HCT116 (cell line): ENCODE results near the gene MAGEA4. TPM values are rescaled to one million over a fixed set of nuclear protein-coding genes. Genes with fewer than 3 reads are reported as not detected.

ENCODE experiments used
- ATAC-seq: fragments of 200-7000 bp; cut with Tn5 transposase; 2 replicates; pipeline ENCODE4 v1.9.1; 2020; ENCODE audit warnings: mild to moderate bottlenecking, moderate library complexity
- BruUV-seq: library from RNA; stranded (reverse); fragments of 400-500 nt; replicated peaks from 2 replicates; lab custom pipeline; 2021; lab: Mats Ljungman, UMichigan
- CTCF ChIA-PET: fragments of 300-600 bp; sonication (Branson Sonifier 250); formaldehyde crosslinking; loops from one replicate; lab custom pipeline; 2021; ENCODE audit warnings: antibody characterized with exemption; lab: Charles Lee
- POLR2A ChIA-PET: fragments of 300-600, 350-600 bp; sonication (Branson Sonifier 250); formaldehyde crosslinking; loops from one replicate; lab custom pipeline; 2021; ENCODE audit warnings: antibody characterized with exemption; lab: Charles Lee
- RAD21 ChIA-PET, 2 experiments: fragments of 300-600 bp; sonication (Branson Sonifier 250); formaldehyde crosslinking; loops; one replicate each; lab custom pipeline; 2023; ENCODE audit warnings: low total read pairs in 2 of 2; ENCODE audit not compliant: uncharacterized antibody in 2 of 2, unreplicated experiment in 2 of 2, low non-redundant PET in 1 of 2; lab: Charles Lee
- DNase-seq: peaks from one replicate; pipeline ENCODE4 v3.0.0-alpha.2; 2010; ENCODE audit warnings: low read depth, low spot score
- H2AFZ ChIP-seq: fragments of 200-600 bp; shearing (Covaris generic), sonication (generic); 2 replicates; pipeline ENCODE4 v1.6.1; 2017; ENCODE audit warnings: low read depth, mixed run types, mixed read lengths, antibody characterized with exemption, low read length; ENCODE audit not compliant: poor library complexity, severe bottlenecking
- H3K27ac ChIP-seq: 2 replicates; pipeline ENCODE4 v1.5.1; 2012; ENCODE audit warnings: low read depth, low read length
- H3K27me3 ChIP-seq: fragments of 200-600 bp; sonication (generic); 2 replicates; pipeline ENCODE4 v1.6.1; 2016; ENCODE audit warnings: mixed run types, low read length, mixed read lengths; ENCODE audit not compliant: insufficient read depth
- H3K36me3 ChIP-seq, 2 experiments: fragments of 200-500 bp in 1 of 2; fragments of 200-600 bp in 1 of 2; sonication (Bioruptor generic) in 1 of 2; sonication (generic) in 1 of 2; 2 replicates each; pipeline versions ENCODE4 v1.5.1 to v1.6.1; 2014 to 2016; ENCODE audit warnings: low read length in 2 of 2, inconsistent platforms in 1 of 2, mixed read lengths in 1 of 2, mixed run types in 1 of 2; ENCODE audit not compliant: insufficient read depth in 2 of 2, control insufficient read depth in 1 of 2
- H3K4me1 ChIP-seq, 2 experiments: fragments of 200-600 bp in 1 of 2; sonication (generic) in 1 of 2; 2 replicates each; pipeline versions ENCODE4 v1.5.1 to v1.6.1; 2012 to 2017; ENCODE audit warnings: low read length in 2 of 2, inconsistent platforms in 1 of 2, mild to moderate bottlenecking in 1 of 2, mixed read lengths in 1 of 2, mixed run types in 1 of 2, moderate library complexity in 1 of 2; ENCODE audit not compliant: insufficient read depth in 2 of 2, control insufficient read depth in 1 of 2
- H3K4me2 ChIP-seq: fragments of 200-600 bp; sonication (generic); 2 replicates; pipeline ENCODE4 v1.6.1; 2017; ENCODE audit warnings: mixed run types, low read length, mixed read lengths
- H3K4me3 ChIP-seq, 2 experiments: fragments of 200-600 bp in 1 of 2; sonication (generic) in 1 of 2; replicated peaks in 1 of 2; 2 replicates each; pipeline ENCODE4 v1.5.1; 2011 to 2016; ENCODE audit warnings: low read length in 2 of 2, control low read depth in 1 of 2, low read depth in 1 of 2, mild to moderate bottlenecking in 1 of 2, mixed read lengths in 1 of 2, mixed run types in 1 of 2
- H3K79me2 ChIP-seq: fragments of 200-600 bp; sonication (generic); 2 replicates; pipeline ENCODE4 v1.6.1; 2017; ENCODE audit warnings: mild to moderate bottlenecking, mixed run types, low read length, moderate library complexity, mixed read lengths; ENCODE audit not compliant: insufficient read depth
- H3K9ac ChIP-seq: fragments of 200-600 bp; sonication (generic); 2 replicates; pipeline ENCODE4 v1.6.1; 2016; ENCODE audit warnings: low read length, mixed read lengths
- H3K9me2 ChIP-seq: fragments of 200-600 bp; sonication (generic), shearing (Covaris generic); 2 replicates; pipeline ENCODE4 v1.6.1; 2017; ENCODE audit warnings: mixed run types, mild to moderate bottlenecking, moderate library complexity; ENCODE audit not compliant: insufficient read depth
- H3K9me3 ChIP-seq, 2 experiments: fragments of 200-500 bp in 1 of 2; fragments of 200-600 bp in 1 of 2; sonication (Bioruptor generic) in 1 of 2; sonication (generic) in 1 of 2; 2 replicates each; pipeline ENCODE4 v1.6.1; 2014 to 2017; ENCODE audit warnings: low read length in 2 of 2, mixed read lengths in 2 of 2, inconsistent platforms in 1 of 2, low read depth in 1 of 2, mild to moderate bottlenecking in 1 of 2, mixed run types in 1 of 2, moderate library complexity in 1 of 2; ENCODE audit not compliant: control insufficient read depth in 1 of 2, insufficient read depth in 1 of 2
- H4K20me1 ChIP-seq: fragments of 200-600 bp; sonication (generic), shearing (Covaris generic); 2 replicates; pipeline ENCODE4 v1.6.1; 2017; ENCODE audit warnings: mixed run types, mild to moderate bottlenecking, moderate library complexity; ENCODE audit not compliant: insufficient read depth
- ATF3 ChIP-seq: IDR thresholded peaks from 2 replicates; pipeline ENCODE4 v1.6.1; 2012
- CBX3 ChIP-seq: IDR thresholded peaks from 2 replicates; pipeline ENCODE4 v1.6.1; 2012; ENCODE audit warnings: low read depth
- CEBPB ChIP-seq: IDR thresholded peaks from 2 replicates; pipeline ENCODE4 v1.6.1; 2012; ENCODE audit warnings: low read depth
- ELF1 ChIP-seq: IDR thresholded peaks from 2 replicates; pipeline ENCODE4 v1.6.1; 2012; ENCODE audit warnings: low read depth, borderline replicate concordance
- JUND ChIP-seq: IDR thresholded peaks from 2 replicates; pipeline ENCODE4 v1.6.1; 2012
- POLR2A ChIP-seq: IDR thresholded peaks from 2 replicates; pipeline ENCODE4 v1.7.0; 2011; ENCODE audit warnings: borderline replicate concordance; ENCODE audit not compliant: insufficient read depth, insufficient read length; ENCODE audit errors: extremely low read depth
- RAD21 ChIP-seq: IDR thresholded peaks from 2 replicates; pipeline ENCODE4 v1.6.1; 2012; ENCODE audit warnings: low read depth, mild to moderate bottlenecking
- SIN3A ChIP-seq: IDR thresholded peaks from 2 replicates; pipeline ENCODE4 v1.6.1; 2012; ENCODE audit warnings: low read depth
- SP1 ChIP-seq: IDR thresholded peaks from 2 replicates; pipeline ENCODE4 v1.6.1; 2012; ENCODE audit warnings: low read depth
- TCF7L2 ChIP-seq: IDR thresholded peaks from 2 replicates; pipeline ENCODE4 v1.7.0; 2011; ENCODE audit warnings: borderline replicate concordance, inconsistent platforms; ENCODE audit not compliant: insufficient read depth, insufficient read length; ENCODE audit errors: extremely low read depth
- ZBTB33 ChIP-seq: IDR thresholded peaks from 2 replicates; pipeline ENCODE4 v1.6.1; 2011; ENCODE audit warnings: mild to moderate bottlenecking, low read length, moderate library complexity; ENCODE audit not compliant: insufficient replicate concordance; ENCODE audit errors: extremely low read depth
- ZFX ChIP-seq: fragments of 450-650 bp; IDR thresholded peaks from 2 replicates; pipeline ENCODE4 v1.6.1; 2017
- intact Hi-C: fragments of 100-400 bp; cut with micrococcal nuclease; formaldehyde crosslinking; loops from 2 replicates; pipeline ENCODE4 v1.10.0; 2022
- microRNA counts: library from miRNA; unstranded; fragments of <30 nt; microRNA quantifications from one replicate; lab custom pipeline; 2015
- microRNA-seq: library from miRNA; unstranded; fragments of <30 nt; microRNA quantifications from one replicate; pipeline ENCODE4, GENCODE V29; 2016; ENCODE audit warnings: borderline number of aligned reads
- total RNA-seq: library from RNA; stranded (reverse); gene quantifications from one replicate; pipeline ENCODE4 v1.2.1, GENCODE V29; 2021; ENCODE audit not compliant: unreplicated experiment

MAGEA4 gene
- total RNA-seq, 1 experiment from 2014 or later = not detected

- Histone ChIP-seq H3K4me1 (peaks cover 15 to 29% of the 10 kb centered on the region in 2 experiments; a peak in 3 of 4 replicates), H3K27me3 (no peaks in the 10 kb centered on the region; the same call in 1 of the 2 replicates), H3K4me2 (peak overlapping the region; percentile 77), H3K9ac (peak overlapping the region; percentile 46), H4K20me1 (no peaks in the 10 kb centered on the region), H3K9me2 (no peaks in the 10 kb centered on the region), H2AFZ (no peak overlapping the region), H3K9me3 (no peaks in the 10 kb centered on the region), H3K4me3 (peak overlapping the region; percentile 38 to 57), H3K79me2 (no peaks in the 10 kb centered on the region), H3K27ac (no peak overlapping the region), H3K36me3 (no peaks in the 10 kb centered on the region)
- ChIA-PET RAD21 (no interaction called here), CTCF (no interaction called here), POLR2A (interaction anchor here (2.2 kb wide), 1 partner anchor 10 kb away, joined by 7 read pairs; no protein-coding TSS in a partner anchor)
- intact Hi-C loops = no loop called here
- ATAC-seq (peak; percentile 48), DNase-seq (no peak)
- BruUV-seq = no TSS peak
- TF ChIP-seq JUND (no peak), ATF3 (no peak), TCF7L2 (no peak), RAD21 (no peak), CBX3 (no peak), ZFX (no peak), ELF1 (no peak), CEBPB (no peak), ZBTB33 (no peak), SP1 (no peak), SIN3A (no peak), POLR2A (no peak)
Measured at GRCh38 chrX:151973851-151974335, 61.2 kb downstream of the MAGEA4 start.

MicroRNAs encoded within 50 kb of the gene (microRNA counts, 767-probe panel; counts per million panel counts)
- not detected for microRNA hsa-miR-224-5p (lab: Ali Mortazavi, UCI)
- not detected for microRNA hsa-miR-452-5p (lab: Ali Mortazavi, UCI)

Small RNA genes within 50 kb of the gene (microRNA-seq; reads per million reads assigned to microRNA genes)
- gene MIR224 (336 reads per million, percentile 72 among the genes with 10 or more reads in this experiment), gene MIR452 (85.8 reads per million, percentile 61 among the genes with 10 or more reads in this experiment)

Other genes with a start within 250 kb of the MAGEA4 start
- not detected for gene PRRG3, start 217.4 kb upstream of the MAGEA4 start, total RNA-seq
- not detected for gene FATE1, start 196.9 kb upstream of the MAGEA4 start, total RNA-seq
- gene CNGA2, start 178.1 kb upstream of the MAGEA4 start, total RNA-seq = not detected
- 3.9 TPM for gene GABRE, start 61.8 kb downstream of the MAGEA4 start, total RNA-seq
- not detected for gene MAGEA10, start 225.7 kb downstream of the MAGEA4 start, total RNA-seq